GM21515 (cell line): ENCODE measurements around the gene TTLL8.
A peak's percentile ranks its signal among the peaks of the same experiment; 100 is the strongest.
"Not testable (repeated sequence)": the region's sequence is repeated elsewhere in the genome, so short reads cannot be mapped to it uniquely, and the experiment has no call there.

ENCODE experiments used
- ATAC-seq: cut with Tn5 transposase; IDR thresholded peaks from one replicate; pipeline ENCODE4 v1.9.1; 2021; ENCODE audit not compliant: unreplicated experiment

The TTLL8 gene

GRCh38 chr22:49992921-49993648 is 65.0 kb downstream of the TTLL8 start:
- no peak for ATAC-seq

DNA sequence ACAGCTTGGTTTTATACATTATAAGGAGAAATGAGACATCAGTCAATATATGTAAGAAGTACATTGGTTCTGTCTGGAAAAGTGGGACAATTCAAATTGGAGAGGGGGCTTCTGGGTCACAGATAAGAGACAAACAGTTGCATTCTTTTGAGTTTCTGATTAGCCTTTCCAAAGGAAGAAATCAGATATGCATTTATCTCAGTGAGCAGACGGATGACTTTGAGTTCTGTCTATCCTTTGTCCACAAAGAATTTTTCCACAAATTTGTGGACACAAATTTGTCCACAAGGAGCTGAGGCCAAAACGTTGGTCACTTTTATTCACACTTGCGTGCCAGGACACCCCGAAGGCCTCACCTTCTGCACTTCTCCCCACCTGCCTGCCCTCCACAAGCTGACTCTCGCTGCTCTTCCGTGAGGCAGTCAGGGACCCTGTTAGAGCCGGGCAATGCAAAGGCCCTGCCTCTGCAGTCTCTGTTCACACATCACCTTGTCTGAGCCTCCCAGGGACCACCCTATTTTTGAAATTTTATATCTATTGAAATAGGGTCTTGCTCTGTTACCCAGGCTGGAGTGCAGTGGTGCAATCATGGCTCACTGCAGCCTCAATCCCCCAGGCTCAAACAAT is 66.1 kb downstream of the TTLL8 start:
- no peak for ATAC-seq

GRCh38 chr22:49991167-49991566 is 66.9 kb downstream of the TTLL8 start:
- no peak for ATAC-seq

GRCh38 chr22:49989826-49990225 is 68.3 kb downstream of the TTLL8 start:
- not testable (repeated sequence) for ATAC-seq

DNA sequence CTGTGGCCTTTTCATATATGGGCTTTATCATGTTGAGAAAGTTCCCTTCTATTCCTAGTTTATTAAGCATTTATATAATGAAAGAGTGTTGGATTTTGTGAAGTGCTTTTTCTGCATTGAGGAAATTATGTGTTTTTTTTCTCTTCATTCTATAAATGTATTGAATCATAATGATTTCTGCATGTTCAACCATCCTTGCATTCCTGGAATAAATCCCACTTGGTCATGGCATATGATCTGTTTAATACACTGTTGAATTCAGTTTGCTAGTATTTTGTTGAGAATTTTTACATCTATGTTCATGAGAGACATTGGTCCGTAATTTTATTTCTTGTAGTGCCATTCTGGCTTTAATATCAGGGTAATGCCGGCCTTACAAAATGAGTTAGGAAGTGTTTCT is 71.8 kb downstream of the TTLL8 start:
- ATAC-seq, result no peak

DNA sequence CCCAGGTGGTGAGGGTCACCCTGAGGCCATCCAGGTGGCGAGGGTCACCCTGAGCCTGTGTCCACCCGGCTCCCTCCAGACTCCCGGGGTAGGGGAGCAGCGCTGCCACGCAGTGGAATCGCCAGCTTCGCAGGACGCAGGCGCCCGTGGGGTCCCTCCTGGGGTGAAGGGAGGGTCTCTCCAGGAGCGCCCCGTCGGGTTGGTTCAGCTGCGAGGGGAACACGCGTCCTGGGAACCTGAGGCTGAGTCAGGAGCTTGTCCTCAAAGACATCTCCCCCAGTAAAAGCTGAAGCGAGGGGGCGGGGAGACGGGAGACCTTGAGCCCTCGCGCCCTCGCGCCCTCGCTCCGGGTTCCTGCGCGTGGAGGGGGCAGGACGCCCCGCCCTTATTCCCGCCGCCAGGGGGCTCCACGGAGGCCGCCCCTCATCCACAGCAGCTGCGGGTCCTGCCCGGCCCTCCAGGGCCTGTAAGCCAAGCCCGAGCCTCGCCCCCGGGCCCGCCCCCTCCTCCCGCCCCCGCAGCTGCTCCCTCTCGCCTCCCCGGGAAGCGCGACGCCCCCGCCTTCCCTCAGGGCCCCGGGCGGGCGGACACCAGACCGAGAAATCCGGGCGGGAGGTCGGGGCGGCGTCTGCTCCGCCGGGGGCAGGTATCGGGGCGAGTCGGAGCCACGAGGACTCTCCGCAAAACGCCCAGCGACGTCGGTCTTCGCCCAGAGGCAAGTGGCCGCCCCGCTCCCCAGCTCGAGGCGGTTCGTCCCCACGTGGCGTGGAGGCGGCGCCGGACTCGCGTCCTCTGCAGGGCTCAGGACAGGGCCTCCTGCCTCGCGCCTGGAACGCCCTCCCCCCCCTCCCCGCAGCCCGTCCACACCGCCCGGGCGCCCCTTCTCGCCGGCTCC is 74.7 kb downstream of the TTLL8 start:
- no peak for ATAC-seq

DNA sequence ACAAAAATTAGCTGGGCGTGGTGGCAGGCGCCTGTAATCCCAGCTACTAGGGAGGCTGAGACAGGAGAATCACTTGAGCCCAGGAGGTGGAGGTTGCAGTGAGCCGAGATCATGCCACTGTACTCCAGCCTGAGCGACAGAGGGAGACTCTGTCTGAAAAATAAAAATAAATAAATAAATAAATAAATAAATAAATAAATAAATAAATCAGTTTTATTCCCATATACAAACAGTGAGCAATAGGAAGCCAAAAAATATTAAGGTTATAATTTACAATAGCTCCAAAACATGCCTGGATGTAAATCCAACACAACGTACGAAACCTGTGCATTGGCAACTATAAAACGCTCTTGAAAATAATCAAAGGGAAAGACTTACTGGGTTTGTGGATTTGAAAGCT is 76.3 kb downstream of the TTLL8 start:
- not testable (repeated sequence) for ATAC-seq

DNA sequence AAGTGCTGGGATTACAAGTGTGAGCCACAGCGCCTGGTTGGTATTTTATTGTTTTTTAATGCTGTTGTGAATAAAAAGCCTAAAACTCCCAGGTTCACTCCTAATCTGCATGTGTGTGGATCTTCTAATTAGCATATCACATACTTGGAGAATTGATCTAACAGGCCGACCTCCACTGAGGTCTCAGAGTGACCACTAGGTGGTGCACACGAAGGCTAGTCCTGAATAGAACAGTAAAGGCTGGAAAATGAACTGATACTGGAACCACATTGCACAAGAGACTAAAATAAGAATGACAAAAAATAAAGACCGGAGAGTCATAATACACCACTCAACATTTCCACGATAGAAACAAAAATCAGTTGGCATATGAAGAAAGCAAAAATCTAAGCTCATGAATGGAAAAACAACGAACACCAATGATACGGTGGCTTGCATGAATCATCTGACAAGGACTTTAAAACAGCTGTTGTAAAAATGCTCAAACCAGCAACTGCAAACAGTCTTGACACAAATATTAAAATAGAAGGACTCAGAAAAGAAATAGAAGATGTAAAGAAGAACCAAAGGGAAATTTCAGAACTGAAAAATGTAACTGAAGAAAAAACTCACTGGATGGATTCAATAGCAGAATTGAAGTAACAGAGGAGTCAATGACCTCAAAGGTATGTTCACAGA is 78.4 kb downstream of the TTLL8 start:
- no peak for ATAC-seq

DNA sequence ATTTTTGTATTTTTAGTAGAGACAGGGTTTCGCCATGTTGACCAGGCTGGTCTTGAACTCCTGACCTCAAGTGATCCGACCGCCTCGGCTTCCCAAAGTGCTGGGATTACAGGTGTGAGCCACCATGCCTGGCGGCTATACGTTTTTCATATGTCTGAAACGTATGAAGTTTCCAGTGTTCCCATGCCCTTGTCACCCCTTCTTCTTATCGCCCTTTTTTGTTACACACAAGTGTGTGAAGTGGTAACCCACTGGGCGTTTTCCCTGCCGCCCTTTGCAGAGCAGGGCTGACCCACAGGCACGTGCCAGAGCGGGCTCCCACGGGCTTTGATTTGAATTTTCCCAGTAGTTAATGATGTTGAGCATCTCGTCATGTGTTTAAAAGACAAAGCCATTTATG is 80.5 kb downstream of the TTLL8 start:
- no peak for ATAC-seq

GRCh38 chr22:49976439-49977175 is 81.5 kb downstream of the TTLL8 start:
- ATAC-seq, result peak; percentile 38

DNA sequence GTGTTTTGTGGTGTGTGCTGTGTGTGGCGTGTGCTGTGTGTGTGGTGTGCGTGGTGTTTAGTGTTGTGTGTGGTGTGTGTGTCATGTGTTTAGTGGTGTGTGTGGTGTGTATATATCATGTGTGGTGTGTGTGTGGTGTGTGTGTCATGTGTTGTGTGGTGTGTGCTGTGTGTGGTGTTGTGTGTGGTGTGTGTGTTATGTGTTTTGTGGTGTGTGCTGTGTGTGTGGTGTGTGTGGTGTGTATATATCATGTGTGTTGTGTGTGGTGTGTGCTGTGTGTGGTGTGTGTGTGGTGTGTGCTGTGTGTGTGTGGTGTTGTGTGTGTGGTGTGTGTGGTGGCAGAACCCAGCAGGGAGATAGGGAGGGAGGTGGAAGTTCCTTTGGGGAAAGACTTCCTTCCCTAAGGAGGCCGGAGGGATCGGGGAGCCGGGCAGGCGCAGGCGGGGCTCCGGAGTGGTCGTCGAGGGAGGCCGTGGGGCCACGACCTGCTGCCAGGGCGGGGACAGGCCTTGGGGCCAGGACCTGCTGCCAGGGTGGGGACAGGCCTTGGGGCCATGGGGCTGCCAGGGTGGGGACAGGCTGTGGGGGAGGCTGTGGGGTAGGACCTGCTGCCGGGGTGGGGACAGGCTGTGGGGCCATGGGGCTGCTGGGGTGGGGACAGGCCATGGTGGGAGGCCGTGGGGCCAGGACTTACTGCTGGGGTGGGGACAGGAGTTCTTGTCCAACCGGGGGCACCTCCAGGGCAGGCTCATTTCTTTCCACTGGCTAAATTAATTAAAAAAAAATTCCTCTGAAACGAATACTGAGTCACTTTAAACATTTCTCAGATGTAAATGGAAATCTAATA is 82.3 kb downstream of the TTLL8 start:
- ATAC-seq, result no peak

- ATAC-seq, result no peak
These were observed 84.8 kb downstream of the TTLL8 start for GRCh38 chr22:49973018-49973961.

GRCh38 chr22:49972163-49973017 is 85.7 kb downstream of the TTLL8 start:
- ATAC-seq, result no peak

GRCh38 chr22:49971232-49972162 is 86.6 kb downstream of the TTLL8 start:
- ATAC-seq, result peak; percentile 14

- peak; percentile 64 for ATAC-seq
These were observed 87.4 kb downstream of the TTLL8 start for GRCh38 chr22:49970528-49971231.
